ENCODE data around the gene ASPRV1. TPM values are rescaled to one million over a fixed set of nuclear protein-coding genes. Genes with fewer than 3 reads are reported as not detected.

ASPRV1 gene
- total and polyA plus RNA-seq, 2 experiments from 2014 or later: 0.73 TPM; not detected in 1

- H3K27me3 ChIP-seq: no peaks in the 10 kb centered on the region
- H3K9me3 ChIP-seq (ENCODE audit: low read depth): no peaks in the 10 kb centered on the region
- no peaks in the 10 kb centered on the region for H3K36me3 ChIP-seq (replicated peaks; ENCODE audit: insufficient read depth, low read depth)
- H2AFZ ChIP-seq: no peak overlapping the region
- H3K4me2 ChIP-seq: no peak overlapping the region
- no peak overlapping the region for H3K27ac ChIP-seq
- H3K9me2 ChIP-seq (replicated peaks; ENCODE audit: insufficient read depth): no peaks in the 10 kb centered on the region
- 100% methylated on average over 1 of the region's 1 CpG for WGBS (ENCODE audit: low lambda C conversion rate, missing lambda C conversion rate)
- no peak for DNase-seq (ENCODE audit: low spot score)
- no peak overlapping the region for H3K4me3 ChIP-seq
- H3K4me1 ChIP-seq (ENCODE audit: insufficient read depth): no peaks in the 10 kb centered on the region
- H3K79me2 ChIP-seq: no peaks in the 10 kb centered on the region
- no peaks in the 10 kb centered on the region for H4K20me1 ChIP-seq (ENCODE audit: insufficient read depth, poor library complexity, severe bottlenecking)
- TF ChIP-seq EZH2phosphoT487 (IDR thresholded peaks at IDR 0.05; ENCODE audit: low read depth, severe bottlenecking, unreplicated experiment) (no peak), EZH2 (IDR thresholded peaks at IDR 0.05; ENCODE audit: borderline replicate concordance) (no peak), CTCF (IDR thresholded peaks at IDR 0.05; ENCODE audit: poor library complexity) (no peak)
These were observed 11.4 kb upstream of the ASPRV1 start for GRCh38 chr2:69972822-69973221.

GRCh38 chr2:69969991-69970390, 8.6 kb upstream of the ASPRV1 start:
- Histone ChIP-seq H2AFZ (no peak overlapping the region), H3K27me3 (no peaks in the 10 kb centered on the region), H4K20me1 (ENCODE audit: insufficient read depth, poor library complexity, severe bottlenecking) (no peaks in the 10 kb centered on the region), H3K9me3 (ENCODE audit: low read depth) (no peaks in the 10 kb centered on the region), H3K27ac (no peak overlapping the region), H3K4me1 (ENCODE audit: insufficient read depth) (no peaks in the 10 kb centered on the region), H3K4me3 (no peak overlapping the region), H3K4me2 (no peak overlapping the region), H3K36me3 (replicated peaks; ENCODE audit: insufficient read depth, low read depth) (no peaks in the 10 kb centered on the region), H3K79me2 (no peaks in the 10 kb centered on the region), H3K9me2 (replicated peaks; ENCODE audit: insufficient read depth) (no peaks in the 10 kb centered on the region)
- no peak for DNase-seq (ENCODE audit: low spot score)
- 77% methylated on average over 4 of the region's 4 CpGs for whole genome bisulfite sequencing (ENCODE audit: low lambda C conversion rate, missing lambda C conversion rate)
- no peak for TF ChIP-seq CTCF (IDR thresholded peaks at IDR 0.05; ENCODE audit: poor library complexity)
- TF ChIP-seq EZH2 (IDR thresholded peaks at IDR 0.05; ENCODE audit: borderline replicate concordance): no peak
- no peak for TF ChIP-seq EZH2phosphoT487 (IDR thresholded peaks at IDR 0.05; ENCODE audit: low read depth, severe bottlenecking, unreplicated experiment)

GRCh38 chr2:69969126-69969983, 7.9 kb upstream of the ASPRV1 start:
- H3K27ac ChIP-seq: no peak overlapping the region
- H3K9me3 ChIP-seq (ENCODE audit: low read depth): no peaks in the 10 kb centered on the region
- H3K79me2 ChIP-seq: no peaks in the 10 kb centered on the region
- no peaks in the 10 kb centered on the region for H3K36me3 ChIP-seq (replicated peaks; ENCODE audit: insufficient read depth, low read depth)
- no peak for DNase-seq (ENCODE audit: low spot score)
- no peak overlapping the region for H3K4me3 ChIP-seq
- no peak for TF ChIP-seq EZH2phosphoT487 (IDR thresholded peaks at IDR 0.05; ENCODE audit: low read depth, severe bottlenecking, unreplicated experiment)
- TF ChIP-seq EZH2 (IDR thresholded peaks at IDR 0.05; ENCODE audit: borderline replicate concordance): no peak
- no peak for TF ChIP-seq CTCF (IDR thresholded peaks at IDR 0.05; ENCODE audit: poor library complexity)
- H3K9me2 ChIP-seq (replicated peaks; ENCODE audit: insufficient read depth): no peaks in the 10 kb centered on the region
- no peaks in the 10 kb centered on the region for H4K20me1 ChIP-seq (ENCODE audit: insufficient read depth, poor library complexity, severe bottlenecking)
- H3K27me3 ChIP-seq: no peaks in the 10 kb centered on the region
- WGBS (ENCODE audit: low lambda C conversion rate, missing lambda C conversion rate): 93% methylated on average over 16 of the region's 16 CpGs
- no peak overlapping the region for H2AFZ ChIP-seq
- no peak overlapping the region for H3K4me2 ChIP-seq
- H3K4me1 ChIP-seq (ENCODE audit: insufficient read depth): no peaks in the 10 kb centered on the region
